Thyroid gland (tissue), 4 donors: ENCODE results near the gene ALOX5AP.

Source experiments
- CTCF ChIP-seq, 6 experiments: fragments of 200-600 bp in 3 of 6; fragments of 450-650 bp in 3 of 6; sonication (generic) in 3 of 6; IDR thresholded peaks; one replicate each; pipeline ENCODE4 v1.5.1; 2016 to 2019; ENCODE audit warnings: antibody characterized with exemption in 6 of 6, mild to moderate bottlenecking in 2 of 6, inconsistent platforms in 1 of 6, moderate library complexity in 1 of 6
- POLR2A ChIP-seq, 2 donors: fragments of 450-650 bp; IDR thresholded peaks; one replicate each; pipeline ENCODE4 v1.6.1; 2017; ENCODE audit warnings: antibody characterized with exemption in 2 of 2, mild to moderate bottlenecking in 2 of 2, moderate library complexity in 1 of 2

GRCh38 chr13:30743319-30744055 lies 8.1 kb downstream of the ALOX5AP start:
- no peak for TF ChIP-seq CTCF (IDR thresholded peaks at IDR 0.05)
- no peak for TF ChIP-seq POLR2A (IDR thresholded peaks at IDR 0.05)
